ENCODE data around the gene HSPBP1.

Gene HSPBP1

GRCh38 chr19:55240713-55241020, 39.2 kb downstream of the HSPBP1 start:
- no peak for DNase-seq (ENCODE audit: low spot score)
- TF ChIP-seq CTCF (IDR thresholded peaks at IDR 0.05; ENCODE audit: extremely low read depth, missing control alignments), result no peak

GRCh38 chr19:55239004-55239403, 40.9 kb downstream of the HSPBP1 start:
- no peak for DNase-seq (ENCODE audit: low spot score)
- no peak for TF ChIP-seq CTCF (IDR thresholded peaks at IDR 0.05; ENCODE audit: extremely low read depth, missing control alignments)

GRCh38 chr19:55238030-55238429, 41.9 kb downstream of the HSPBP1 start:
- no peak for TF ChIP-seq CTCF (IDR thresholded peaks at IDR 0.05; ENCODE audit: extremely low read depth, missing control alignments)
- no peak for DNase-seq (ENCODE audit: low spot score)

- no peak for DNase-seq (ENCODE audit: low spot score)
- TF ChIP-seq CTCF (IDR thresholded peaks at IDR 0.05; ENCODE audit: extremely low read depth, missing control alignments), result no peak
Observed at GRCh38 chr19:55232986-55233385, 46.9 kb downstream of the HSPBP1 start.

GRCh38 chr19:55232286-55232602, 47.7 kb downstream of the HSPBP1 start:
- DNase-seq (ENCODE audit: low spot score), result no peak

GRCh38 chr19:55231391-55232285, 48.3 kb downstream of the HSPBP1 start:
- TF ChIP-seq CTCF (IDR thresholded peaks at IDR 0.05; ENCODE audit: extremely low read depth, missing control alignments), result no peak
- DNase-seq (ENCODE audit: low spot score), result no peak

More at GRCh38 chr19:55232286-55232602, 47.7 kb downstream of the HSPBP1 start:
- no peak for TF ChIP-seq CTCF (IDR thresholded peaks at IDR 0.05; ENCODE audit: extremely low read depth, missing control alignments)

- DNase-seq (ENCODE audit: low spot score), result no peak
- TF ChIP-seq CTCF (IDR thresholded peaks at IDR 0.05; ENCODE audit: extremely low read depth, missing control alignments), result no peak
Observed at GRCh38 chr19:55230780-55231179, 49.1 kb downstream of the HSPBP1 start.

Measured in GM20000 (cell line).